ENCODE data around the gene UROS.

GRCh38 chr10:125756196-125756595 is 66.9 kb downstream of the UROS start:
- TF ChIP-seq EP300 (IDR thresholded peaks at IDR 0.05) (no peak), CTCF (IDR thresholded peaks at IDR 0.05) (no peak), POLR2A (IDR thresholded peaks at IDR 0.05; ENCODE audit: low read depth) (no peak)
